ENCODE measurements around the gene GATAD2A.

Gene GATAD2A

DNA sequence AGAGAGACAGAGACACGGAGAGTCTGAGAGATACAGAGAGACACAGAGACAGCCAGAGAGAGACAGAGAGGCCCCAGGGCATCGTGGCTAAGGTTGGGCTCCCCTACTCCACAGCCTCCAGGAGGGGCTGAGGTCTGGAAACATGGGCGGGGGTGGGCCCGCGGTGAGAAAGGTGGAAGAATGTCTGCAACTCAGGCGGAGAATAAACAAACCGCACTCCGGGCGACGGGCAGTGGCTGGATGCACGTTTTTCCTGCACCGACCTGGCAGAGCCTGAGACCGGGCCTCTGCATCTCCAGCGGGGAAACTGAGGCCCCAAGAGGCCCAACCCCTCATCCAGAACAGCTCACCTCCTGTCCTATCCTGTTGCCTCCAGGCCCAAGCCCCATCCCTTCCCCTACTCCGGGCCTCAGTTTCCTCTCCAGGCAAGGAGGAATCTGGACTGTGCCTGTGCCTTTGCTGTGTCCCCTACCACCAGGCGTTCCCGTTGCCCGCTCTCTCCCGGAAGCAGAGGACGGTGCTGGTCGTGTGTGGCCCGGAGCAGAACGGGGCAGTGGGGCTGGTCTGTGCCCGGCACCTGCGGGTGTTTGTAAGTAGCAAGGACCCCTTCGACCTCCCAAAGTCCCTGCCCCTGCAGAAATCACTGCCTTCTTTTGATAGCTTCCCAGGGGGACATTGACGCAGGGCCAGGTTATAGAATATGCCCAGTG lies 129.2 kb downstream of the GATAD2A start:
- no peak for DNase-seq

DNA sequence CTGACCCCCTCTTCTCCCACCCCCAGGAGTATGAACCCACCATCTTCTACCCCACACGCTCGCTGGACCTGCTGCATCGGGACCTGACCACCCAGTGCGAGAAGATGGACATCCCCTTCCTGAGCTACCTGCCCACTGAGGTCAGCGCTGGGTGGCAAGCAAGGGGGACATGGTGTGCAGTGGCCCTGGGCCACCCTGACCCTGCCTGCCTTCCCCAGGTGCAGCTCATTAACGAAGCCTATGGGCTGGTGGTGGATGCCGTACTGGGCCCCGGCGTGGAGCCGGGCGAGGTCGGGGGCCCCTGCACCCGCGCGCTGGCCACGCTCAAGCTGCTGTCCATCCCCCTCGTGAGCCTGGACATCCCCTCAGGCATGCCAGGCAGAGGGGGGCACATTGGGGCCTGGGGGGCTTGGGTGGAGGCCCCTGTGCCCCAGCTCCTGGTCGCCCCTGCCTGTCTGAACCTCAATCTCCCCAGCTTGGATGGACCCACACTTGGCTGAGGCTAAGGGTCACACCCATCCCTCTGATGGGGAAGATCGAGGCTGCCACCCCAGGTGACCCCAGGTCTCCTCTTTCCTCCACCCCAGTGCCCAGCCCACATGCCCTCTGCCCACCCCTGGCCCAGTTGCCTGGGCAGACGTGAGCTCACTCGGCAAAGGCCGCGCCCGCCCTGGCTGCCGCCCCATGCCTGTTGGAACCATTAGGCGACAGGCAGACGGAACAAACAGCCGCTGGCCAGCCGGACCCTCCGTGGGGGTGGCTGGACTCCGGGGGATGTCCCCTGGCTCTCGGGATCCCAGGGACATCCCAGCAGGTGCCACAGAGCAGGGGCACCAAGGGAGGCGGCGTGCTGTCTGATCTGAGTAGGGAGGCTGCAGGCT lies 130.1 kb downstream of the GATAD2A start:
- DNase-seq: no peak

DNA sequence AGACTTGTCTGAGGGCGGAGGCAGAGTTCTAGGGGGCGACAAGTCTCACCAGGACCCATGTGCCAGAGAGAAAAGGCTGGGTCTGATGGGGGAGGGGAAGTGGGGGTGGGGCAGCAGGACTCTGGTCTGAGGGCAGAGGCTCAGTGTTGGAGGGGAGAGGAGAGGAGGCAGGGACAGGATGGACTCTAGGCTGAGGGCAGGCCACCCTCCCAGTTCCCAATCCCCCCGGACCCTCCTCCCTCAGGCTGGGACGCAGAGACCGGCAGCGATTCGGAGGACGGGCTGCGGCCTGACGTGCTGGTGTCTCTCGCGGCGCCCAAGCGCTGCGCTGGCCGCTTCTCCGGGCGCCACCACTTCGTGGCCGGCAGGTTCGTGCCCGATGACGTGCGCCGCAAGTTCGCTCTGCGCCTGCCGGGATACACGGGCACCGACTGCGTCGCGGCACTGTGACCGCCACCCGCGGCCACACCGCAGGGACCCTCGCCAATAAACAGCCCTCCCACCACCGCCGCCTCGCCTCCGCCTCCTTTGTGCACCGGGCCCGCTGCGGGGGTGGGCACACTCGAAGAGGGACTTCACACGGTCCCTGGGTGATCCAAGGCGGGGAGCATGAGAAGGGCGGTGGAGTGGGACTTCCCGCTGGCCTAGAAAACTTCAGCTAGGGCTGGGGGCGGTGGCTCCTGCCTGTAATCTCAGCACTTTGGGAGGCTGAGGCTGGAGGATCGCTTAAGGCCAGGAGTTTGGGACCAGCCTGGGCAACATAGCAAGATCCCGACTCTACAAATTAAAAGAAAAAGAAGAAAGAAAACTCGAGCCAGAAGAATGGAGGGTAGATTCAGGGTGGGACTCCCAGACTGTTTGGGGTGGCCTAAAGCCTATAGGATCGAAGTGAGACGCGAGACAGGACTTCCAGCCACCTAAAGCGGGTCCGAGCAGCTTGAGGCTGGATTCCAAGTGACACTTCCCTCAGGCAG lies 131.9 kb downstream of the GATAD2A start:
- DNase-seq: no peak

- DNase-seq: no peak
Observed at GRCh38 chr19:19538061-19538784, 132.7 kb downstream of the GATAD2A start, which contains the start of gene CILP2. Gene CILP2, plus strand, starts transcription at chr19:19538265. Its CDS starts 85 bp downstream, at chr19:19538350.

DNA sequence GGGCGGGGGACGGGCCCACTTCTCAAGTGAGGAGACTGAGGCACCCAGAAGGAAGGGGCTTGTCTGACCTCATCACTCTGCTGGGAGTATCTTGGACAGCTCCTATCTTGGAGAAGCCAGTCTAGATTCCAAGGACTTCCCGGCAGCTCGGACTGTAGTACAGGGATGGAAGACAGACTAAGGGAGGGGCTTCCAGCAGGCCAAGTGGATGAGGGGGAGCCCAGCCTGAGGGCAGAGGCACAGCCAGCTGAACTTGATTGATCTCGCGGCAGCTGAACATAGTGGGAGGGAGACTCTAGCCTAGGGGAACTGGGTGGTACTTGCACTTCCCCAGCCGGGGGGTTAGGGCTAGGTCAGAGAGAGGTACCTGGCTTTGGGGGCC lies 133.3 kb downstream of the GATAD2A start:
- no peak for DNase-seq

DNA sequence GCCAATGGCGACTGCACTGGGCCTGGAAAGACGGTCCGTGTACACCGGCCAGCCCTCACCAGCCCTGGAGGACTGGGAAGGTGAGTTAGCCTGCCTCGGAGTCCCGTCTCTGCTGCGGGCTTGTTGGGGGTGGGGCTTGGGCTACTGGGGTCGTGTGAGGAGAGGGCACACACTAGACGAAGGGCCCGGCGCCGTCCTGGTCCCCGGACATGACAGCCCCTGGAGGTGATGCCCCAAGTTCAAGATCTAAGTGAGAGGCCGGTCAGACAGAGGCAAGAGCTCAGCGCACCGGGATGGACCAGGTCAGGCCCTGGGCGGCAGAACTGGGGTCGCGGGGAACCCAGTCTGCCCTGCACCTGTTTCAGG lies 134.2 kb downstream of the GATAD2A start:
- DNase-seq: no peak

GRCh38 chr19:19540064-19540714 lies 134.7 kb downstream of the GATAD2A start:
- peak; percentile 82 for DNase-seq

DNA sequence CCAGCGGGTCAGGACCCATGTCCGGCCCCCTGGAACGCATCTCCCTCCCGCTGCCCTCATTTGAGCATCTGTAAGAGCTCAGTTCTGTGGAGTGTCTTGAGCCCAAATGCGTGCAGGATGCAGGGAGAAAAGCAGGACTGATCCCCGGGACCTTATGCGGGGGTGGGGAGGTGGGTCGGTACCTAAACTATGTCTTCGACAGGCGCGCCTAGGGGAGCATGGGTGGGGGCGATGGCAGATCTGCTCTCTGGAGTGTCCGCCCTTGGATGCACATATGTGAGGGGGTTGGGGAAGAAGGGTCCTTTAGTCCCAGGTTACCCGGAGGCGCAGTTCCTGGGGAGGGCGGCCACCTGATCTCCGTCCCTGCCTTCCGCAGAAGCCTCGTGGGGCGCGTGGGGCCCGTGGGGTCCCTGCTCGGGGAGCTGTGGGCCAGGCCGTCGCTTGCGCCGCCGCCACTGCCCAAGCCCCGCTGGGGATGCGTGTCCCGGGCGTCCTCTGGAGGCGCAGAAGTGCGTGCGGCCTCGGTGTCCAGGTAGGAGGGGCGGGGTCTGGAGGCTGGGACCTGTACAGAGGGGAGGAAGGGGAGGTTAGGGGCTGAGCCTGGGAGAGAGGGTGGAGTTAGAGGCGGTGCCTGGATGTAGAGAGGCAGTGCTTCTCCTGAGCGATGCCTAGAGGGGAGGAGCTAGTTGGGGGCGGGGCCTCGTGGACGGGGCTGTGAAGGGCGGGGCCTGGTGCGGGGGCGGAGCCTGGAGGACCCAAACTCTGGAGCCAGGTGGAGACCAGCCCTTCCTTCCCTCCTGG lies 135.4 kb downstream of the GATAD2A start:
- peak; percentile 82 for DNase-seq

DNA sequence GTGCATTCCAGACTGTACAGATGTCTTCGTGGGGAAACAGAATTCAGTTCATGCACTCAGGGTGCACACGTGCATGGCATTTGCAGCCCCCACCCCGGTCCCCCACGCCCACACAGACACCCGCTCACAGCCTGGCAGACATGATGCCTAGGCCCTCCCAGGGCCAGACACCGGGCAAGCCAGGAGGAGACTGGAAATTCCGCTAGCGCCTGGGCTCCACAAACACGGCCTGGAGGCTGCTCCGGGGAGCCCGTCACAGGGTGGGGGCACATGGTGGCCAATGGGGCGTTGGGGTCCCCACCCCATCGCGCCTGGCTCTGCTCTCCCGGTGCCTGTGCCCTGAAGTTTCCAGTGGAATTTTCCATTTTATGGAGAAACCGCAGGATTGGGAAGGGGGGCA lies 136.1 kb downstream of the GATAD2A start:
- DNase-seq: no peak

DNA sequence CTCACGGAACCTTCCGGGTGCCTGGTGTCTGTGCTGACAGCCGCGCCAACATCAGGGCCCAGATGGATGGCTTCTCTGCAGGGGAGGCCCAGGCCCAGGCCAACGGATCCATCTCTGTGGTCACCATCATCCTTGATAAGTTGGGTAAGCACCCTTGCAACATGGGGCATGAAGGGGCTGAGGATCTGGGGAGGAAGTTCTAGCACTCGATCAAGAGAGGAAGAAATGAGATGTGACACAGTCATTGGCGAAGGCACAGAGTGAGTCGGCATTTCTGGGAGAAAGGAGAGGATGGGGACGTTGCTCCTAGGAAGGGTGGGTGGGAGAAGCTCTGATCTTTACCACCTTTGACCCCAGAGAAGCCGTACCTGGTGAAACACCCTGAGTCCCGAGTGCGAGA lies 137.0 kb downstream of the GATAD2A start:
- no peak for DNase-seq

- no peak for DNase-seq
Observed at GRCh38 chr19:19543101-19543500, 137.6 kb downstream of the GATAD2A start.

GRCh38 chr19:19543640-19544039 lies 138.2 kb downstream of the GATAD2A start:
- DNase-seq: no peak

DNA sequence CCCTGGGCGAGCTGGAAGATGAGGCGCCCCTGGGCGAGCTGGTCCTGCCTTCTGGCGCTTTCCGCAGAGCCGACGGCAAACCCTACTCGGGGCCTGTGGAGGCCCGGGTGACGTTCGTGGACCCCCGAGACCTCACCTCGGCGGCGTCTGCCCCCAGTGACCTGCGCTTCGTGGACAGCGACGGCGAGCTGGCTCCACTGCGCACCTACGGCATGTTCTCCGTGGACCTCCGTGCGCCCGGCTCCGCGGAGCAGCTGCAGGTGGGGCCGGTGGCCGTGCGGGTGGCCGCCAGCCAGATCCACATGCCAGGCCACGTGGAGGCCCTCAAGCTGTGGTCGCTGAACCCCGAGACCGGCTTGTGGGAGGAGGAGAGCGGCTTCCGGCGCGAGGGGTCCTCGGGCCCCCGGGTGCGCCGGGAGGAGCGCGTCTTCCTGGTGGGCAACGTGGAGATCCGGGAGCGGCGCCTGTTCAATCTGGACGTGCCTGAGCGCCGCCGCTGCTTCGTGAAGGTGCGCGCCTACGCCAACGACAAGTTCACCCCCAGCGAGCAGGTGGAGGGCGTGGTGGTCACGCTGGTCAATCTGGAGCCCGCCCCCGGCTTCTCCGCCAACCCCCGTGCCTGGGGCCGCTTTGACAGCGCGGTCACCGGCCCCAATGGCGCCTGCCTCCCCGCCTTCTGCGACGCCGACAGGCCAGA lies 138.9 kb downstream of the GATAD2A start:
- DNase-seq: no peak

GRCh38 chr19:19544954-19545591 lies 139.6 kb downstream of the GATAD2A start:
- no peak for DNase-seq

DNA sequence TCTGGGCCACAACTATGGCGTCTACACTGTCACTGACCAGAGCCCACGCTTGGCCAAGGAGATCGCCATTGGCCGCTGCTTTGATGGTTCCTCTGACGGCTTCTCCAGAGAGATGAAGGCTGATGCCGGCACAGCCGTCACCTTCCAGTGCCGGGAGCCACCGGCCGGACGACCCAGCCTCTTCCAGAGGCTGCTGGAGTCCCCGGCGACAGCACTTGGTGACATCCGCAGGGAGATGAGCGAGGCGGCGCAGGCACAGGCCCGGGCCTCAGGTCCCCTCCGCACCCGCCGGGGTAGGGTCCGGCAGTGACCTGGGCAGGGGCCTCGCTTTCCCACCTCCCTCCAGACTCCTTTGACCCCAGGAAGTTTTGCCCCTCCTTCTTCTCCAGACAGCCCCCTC lies 140.2 kb downstream of the GATAD2A start:
- DNase-seq: no peak

- no peak for DNase-seq
Observed at GRCh38 chr19:19546751-19547162, 141.3 kb downstream of the GATAD2A start.

- no peak for DNase-seq
Observed at GRCh38 chr19:19547674-19548336, 142.3 kb downstream of the GATAD2A start.

- DNase-seq: no peak
Observed at GRCh38 chr19:19548915-19549759, 143.7 kb downstream of the GATAD2A start.

All from CD4-positive, alpha-beta T cell treated with Interleukin-15 for 1 hour (primary cell).